ENCODE data around the gene TBC1D14.

- TF ChIP-seq POLR2A (IDR thresholded peaks at IDR 0.05; ENCODE audit: low read length) (no peak), GATA1 (IDR thresholded peaks at IDR 0.05; ENCODE audit: low read depth, low read length) (no peak)
Measured at GRCh38 chr4:7006411-7006810, 96.8 kb downstream of the TBC1D14 start.

Data from erythroblast (primary cell).